ENCODE measurements around the gene ANKFY1.

- no peak for TF ChIP-seq ARNTL (CRISPR knock-in tag; IDR thresholded peaks at IDR 0.05; ENCODE audit: borderline replicate concordance, low read depth)
- no peak for TF ChIP-seq ZFP3 (CRISPR knock-in tag; IDR thresholded peaks at IDR 0.05)
- TF ChIP-seq ZNF70 (CRISPR knock-in tag; IDR thresholded peaks at IDR 0.05), result no peak
- no peak for TF ChIP-seq ZC3H10 (CRISPR knock-in tag; IDR thresholded peaks at IDR 0.05)
- TF ChIP-seq PATZ1 (CRISPR knock-in tag; IDR thresholded peaks at IDR 0.05; ENCODE audit: borderline replicate concordance), result no peak
- TF ChIP-seq SNAI2 (CRISPR knock-in tag; IDR thresholded peaks at IDR 0.05), result no peak
- TF ChIP-seq BACH2 (CRISPR knock-in tag; IDR thresholded peaks at IDR 0.05; ENCODE audit: borderline replicate concordance), result no peak
- no peak for TF ChIP-seq ZFP30 (CRISPR knock-in tag; IDR thresholded peaks at IDR 0.05)
- no peak for TF ChIP-seq CSDC2 (CRISPR knock-in tag; IDR thresholded peaks at IDR 0.05)
- no peak for TF ChIP-seq ESRRG (CRISPR knock-in tag; IDR thresholded peaks at IDR 0.05)
- TF ChIP-seq, protein P1, sequence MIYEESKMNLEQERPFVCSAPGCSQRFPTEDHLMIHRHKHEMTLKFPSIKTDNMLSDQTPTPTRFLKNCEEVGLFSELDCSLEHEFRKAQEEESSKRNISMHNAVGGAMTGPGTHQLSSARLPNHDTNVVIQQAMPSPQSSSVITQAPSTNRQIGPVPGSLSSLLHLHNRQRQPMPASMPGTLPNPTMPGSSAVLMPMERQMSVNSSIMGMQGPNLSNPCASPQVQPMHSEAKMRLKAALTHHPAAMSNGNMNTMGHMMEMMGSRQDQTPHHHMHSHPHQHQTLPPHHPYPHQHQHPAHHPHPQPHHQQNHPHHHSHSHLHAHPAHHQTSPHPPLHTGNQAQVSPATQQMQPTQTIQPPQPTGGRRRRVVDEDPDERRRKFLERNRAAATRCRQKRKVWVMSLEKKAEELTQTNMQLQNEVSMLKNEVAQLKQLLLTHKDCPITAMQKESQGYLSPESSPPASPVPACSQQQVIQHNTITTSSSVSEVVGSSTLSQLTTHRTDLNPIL (CRISPR knock-in tag; IDR thresholded peaks at IDR 0.05; ENCODE audit: low read depth), result no peak
These were observed 138.2 kb downstream of the ANKFY1 start for GRCh38 chr17:4125552-4125951.

Data from SK-N-SH treated with all-trans-retinoic acid at 6 μM for 48 hours (cell line).